GM19438 (cell line): ENCODE data around the gene USP43.

Experiments used
- ATAC-seq: cut with Tn5 transposase; IDR thresholded peaks from one replicate; pipeline ENCODE4 v1.9.1; 2021; ENCODE audit warnings: low read depth; ENCODE audit not compliant: unreplicated experiment

The USP43 gene

DNA sequence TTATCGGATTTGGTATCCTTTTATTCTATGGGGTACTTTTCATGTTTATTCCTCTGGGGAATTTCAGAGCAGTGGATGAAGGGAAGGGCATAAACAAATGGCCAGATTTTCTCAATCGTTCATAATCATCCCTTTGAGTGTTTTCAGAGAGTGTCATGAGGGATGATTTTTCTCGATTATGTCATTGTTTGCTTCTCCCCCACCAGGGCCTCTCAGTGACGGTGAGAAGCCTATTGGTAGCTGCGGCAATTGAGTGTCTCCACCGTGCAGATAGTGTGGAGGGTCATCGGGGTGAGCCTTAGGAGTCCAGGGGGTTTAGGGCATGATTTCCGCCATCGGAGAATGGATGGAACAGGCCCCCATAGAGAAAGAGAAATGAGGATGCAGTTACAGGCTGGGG, 57.2 kb downstream of the USP43 start:
- ATAC-seq = no peak

DNA sequence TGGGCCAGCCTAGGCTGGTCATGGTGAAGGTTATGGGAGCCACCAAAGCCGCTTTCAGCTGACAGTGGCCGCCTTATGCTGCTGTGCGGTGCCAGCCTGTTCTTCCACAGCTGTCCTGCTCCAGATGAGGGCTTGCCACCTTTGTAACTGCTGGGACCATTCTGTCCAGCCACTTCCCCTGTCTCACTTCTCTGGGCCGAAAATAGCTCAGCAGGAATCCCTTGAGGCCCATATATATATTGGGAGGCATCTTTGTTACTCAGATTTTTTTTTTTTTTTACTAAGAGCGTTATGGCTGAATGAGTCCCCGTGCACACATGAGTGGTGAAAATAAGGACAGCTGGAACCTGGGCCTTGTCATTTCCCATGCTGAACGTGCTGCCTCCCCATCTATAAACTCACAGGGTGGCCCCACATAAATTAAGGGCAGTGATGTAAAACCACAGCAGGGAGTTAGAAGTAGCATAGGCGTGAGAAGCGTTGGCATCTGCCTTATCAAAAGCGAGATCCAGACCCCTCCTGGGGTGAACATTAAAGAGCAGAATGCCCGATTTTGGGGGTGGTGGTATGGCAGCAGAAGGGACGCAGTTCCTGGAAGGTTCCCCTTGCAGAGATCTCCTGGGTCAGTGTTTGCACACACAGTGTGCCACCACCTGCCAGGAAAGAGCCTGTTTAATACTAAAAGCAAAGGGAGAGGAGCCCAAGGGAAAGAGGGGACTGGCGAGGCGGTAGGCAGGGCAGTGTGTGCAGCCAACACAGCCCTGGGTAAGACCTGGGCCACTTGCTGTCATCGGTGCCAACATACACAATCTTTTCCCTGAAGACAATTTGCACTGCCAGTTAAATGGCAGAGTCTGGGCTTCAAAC, 57.8 kb downstream of the USP43 start:
- ATAC-seq = no peak

- ATAC-seq = no peak
Observed at GRCh38 chr17:9703781-9704082, 58.4 kb downstream of the USP43 start.

DNA sequence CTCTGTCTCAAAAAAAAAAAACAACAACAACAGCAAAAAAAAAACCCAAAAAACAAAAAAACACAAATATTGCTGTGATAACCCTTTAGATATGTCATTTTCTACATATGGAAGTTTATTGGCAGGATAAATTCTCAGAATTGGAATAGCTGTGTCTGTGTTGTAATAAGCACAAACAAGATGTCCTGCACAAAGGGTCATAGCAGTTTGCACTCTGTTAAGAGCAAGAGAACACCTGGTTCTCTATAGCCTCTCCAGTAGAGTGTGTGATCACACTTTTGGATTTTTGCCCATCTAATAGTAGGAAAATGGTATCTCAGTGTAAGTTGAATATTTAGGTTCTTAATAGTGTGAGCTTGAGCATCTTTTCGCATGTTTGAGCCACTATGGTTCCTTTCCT, 60.4 kb downstream of the USP43 start:
- ATAC-seq = no peak

- ATAC-seq = no peak
Observed at GRCh38 chr17:9707948-9708347, 62.6 kb downstream of the USP43 start.

DNA sequence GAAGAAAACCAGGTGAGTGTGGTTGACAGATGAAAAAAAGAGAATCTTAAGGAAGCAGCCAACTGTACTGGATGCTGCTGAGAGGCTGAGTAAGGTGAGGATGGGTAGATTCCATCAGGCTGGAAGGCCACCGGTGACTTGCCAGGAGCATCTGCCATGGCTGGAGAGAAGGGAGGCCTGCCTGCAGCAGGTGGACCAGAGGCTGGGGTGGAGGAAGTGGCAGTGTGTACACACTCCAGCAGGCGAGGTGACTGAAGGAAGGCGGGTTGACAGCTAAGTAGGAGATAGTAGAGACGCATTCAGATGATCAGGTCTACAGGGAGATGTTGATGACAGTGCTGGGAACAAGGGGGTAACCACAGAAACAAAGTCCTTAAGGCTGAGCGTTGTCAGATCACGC, 69.5 kb downstream of the USP43 start:
- ATAC-seq = no peak

GRCh38 chr17:9715503-9716016, 70.2 kb downstream of the USP43 start:
- ATAC-seq = no peak

DNA sequence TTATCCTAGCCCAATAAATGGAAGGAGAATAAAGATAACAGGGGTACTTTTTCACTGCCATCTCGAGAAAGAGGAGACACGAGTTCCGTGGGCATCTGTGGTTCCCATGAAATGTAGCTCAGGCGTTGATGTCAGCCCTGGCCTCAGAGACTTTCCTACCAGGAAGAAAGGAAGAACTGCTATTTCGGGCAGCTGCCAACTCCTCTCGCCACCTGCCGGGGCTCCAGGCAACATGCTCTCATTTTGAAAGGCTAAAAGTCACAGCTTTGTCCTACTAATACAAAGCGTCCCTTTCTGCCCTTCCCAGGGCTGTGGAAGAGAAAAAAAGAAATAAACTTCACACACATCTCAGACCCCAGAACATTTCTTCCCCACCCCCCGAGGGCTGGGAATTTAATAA, 80.3 kb downstream of the USP43 start:
- no peak for ATAC-seq

GRCh38 chr17:9726291-9726690, 81.0 kb downstream of the USP43 start:
- no peak for ATAC-seq

GRCh38 chr17:9728005-9728404, 82.7 kb downstream of the USP43 start:
- ATAC-seq = no peak

DNA sequence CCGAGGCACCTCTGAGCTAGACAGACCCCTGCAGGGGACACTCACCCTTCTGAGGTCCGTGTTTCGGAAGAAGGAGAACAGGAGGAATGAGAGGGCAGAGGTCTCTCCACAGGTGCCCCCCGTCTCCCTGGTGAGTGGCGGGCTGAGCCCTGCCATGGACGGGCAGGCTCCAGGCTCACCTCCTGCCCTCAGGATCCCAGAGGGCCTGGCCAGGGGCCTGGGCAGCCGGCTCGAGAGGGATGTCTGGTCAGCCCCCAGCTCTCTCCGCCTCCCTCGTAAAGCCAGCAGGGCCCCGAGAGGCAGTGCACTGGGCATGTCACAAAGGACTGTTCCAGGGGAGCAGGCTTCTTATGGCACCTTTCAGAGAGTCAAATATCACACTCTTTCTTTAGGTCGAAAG, 83.2 kb downstream of the USP43 start:
- no peak for ATAC-seq

DNA sequence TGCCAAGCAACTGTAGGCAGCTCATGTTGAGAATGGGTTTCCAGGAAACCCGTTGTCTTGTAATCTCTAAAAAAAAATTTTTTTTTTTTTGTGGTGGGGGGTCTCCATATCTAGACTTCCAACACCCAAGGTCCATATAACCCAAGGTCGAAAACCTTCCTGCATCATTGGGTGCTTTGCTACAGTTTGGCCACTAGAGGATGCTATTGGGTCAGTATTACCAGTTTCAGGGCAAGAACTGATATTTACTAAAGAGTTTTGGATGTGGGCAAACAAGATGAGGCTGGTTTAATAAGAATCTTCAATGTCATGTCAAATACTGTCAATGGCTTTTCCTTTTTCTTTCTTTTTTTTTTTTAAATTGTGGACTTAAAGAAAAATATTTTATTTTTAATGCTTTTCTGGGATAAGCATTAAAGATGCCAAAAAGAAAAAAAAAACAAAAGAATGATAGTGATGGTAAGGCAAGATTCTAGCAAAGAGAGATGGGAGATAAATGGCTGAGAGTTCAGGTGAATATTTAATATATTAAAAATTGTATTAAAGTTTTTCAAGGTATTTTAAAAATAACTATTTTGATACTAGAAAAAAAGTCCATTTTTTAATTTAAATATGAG, 83.8 kb downstream of the USP43 start:
- ATAC-seq = no peak

DNA sequence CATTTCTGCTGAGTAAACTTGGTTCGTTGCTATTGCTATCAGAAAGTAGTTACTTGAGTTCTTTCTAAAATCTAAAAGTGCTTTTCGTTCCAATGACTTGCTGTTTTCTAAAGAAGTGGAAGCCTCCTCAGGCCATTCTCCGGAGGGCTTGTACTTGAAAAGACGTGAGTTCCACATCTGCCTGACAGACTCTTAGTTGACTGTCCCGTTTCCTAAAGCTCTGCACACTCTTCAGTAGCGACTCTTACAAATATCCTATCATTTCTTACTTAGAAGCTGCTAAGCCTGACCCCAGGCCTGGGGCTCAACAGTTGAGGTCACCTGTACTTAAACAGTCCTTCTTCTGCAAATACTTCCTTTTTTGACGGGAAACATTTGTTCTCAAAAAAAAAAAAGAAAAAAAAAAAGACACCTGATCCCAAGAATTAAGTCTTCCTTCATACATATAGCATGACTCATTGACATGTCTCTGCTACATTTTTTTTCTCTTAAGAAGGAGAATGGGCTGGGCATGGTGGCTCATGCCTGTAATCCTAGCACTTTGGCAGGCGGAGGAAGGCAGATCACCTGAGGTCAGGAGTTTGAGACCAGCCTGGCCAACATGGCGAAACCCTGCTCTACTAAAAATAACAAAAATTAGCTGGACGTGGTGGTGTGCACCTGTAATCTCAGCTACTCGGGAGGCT, 84.6 kb downstream of the USP43 start:
- ATAC-seq = no peak

GRCh38 chr17:9750524-9750923, 105.2 kb downstream of the USP43 start:
- no peak for ATAC-seq

GRCh38 chr17:9755083-9755482, 109.8 kb downstream of the USP43 start:
- no peak for ATAC-seq

GRCh38 chr17:9760266-9760665, 114.9 kb downstream of the USP43 start:
- no peak for ATAC-seq

DNA sequence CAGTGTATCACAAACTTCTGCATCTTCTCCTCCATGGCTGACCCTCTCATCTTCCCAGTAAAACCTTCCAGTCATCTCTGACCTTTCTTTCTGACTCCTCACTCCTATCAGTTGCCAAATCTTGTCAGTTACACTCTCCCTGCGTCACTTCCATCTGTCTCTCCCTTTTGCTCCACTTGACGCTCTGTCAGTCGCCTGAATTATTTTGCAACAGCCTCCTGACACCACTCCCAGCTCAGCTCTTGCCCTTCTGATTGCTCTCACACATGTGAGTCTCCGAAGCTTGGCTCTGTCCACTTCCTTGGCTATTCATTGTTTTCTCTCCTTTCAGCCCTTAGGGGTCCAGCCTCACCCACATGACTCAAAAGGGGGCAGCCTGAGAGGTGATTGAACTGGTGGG, 118.3 kb downstream of the USP43 start:
- no peak for ATAC-seq

- ATAC-seq = no peak
Observed at GRCh38 chr17:9765322-9765721, 120.0 kb downstream of the USP43 start.

GRCh38 chr17:9766970-9767369, 121.7 kb downstream of the USP43 start:
- no peak for ATAC-seq

DNA sequence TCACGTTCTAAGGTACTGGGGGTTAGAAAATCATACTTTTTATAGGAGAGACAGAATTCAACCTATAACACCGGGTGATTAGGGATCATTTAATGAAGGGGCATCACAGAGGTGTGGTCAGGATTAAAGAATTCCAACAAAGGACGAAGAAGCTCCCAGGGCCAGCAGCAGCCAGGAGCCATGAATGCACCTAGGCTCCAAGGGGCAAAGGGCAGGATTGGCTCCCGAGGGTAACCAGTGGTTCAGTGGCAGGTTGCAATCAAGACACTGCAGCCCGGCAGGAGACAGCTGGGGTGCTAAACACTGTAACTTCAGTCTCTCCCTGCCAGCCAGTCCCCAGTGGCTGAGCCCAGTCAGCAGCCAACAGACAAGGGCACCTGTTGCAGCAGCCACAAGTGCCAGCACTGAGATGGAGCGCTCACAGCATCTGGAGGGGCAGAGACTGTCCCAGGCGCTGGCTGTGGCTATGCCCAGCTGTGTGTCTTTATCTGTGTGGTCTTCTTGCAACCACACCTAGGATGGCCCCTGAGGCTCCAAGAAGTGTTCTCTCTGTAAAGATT, 122.2 kb downstream of the USP43 start:
- no peak for ATAC-seq

DNA sequence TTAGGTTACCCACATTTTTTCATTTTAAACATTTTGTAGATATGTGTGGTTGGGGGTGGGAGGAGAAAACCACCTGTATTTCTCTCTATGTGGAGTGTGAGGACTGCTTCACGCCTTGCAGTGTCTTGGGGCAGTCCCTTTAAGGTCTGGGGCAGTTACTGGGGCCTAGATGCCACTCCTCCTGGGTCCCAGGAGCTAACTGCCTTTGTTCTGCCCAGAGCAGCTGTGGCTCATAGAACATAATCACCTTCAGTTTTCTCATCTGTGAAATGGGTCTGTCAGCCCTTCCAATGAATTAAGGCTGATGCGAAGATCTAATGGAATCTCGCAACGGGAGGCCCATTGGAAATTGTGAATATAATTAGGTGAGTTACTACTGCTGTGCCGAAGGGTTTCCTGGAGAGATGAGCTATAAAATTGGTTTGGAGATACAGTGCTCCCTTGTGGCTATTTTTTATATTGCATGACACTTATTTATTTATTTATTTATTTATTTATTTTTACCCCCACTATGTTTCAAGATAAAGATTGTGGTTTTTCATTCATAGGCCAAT, 123.1 kb downstream of the USP43 start:
- no peak for ATAC-seq
